Gastroesophageal sphincter (tissue), 3 donors: ENCODE measurements around the gene PLXNB3.

Experiments used
- EP300 ChIP-seq: sonication (generic); formaldehyde crosslinking; IDR thresholded peaks from one replicate; pipeline ENCODE4 v1.6.1; 2017; ENCODE audit warnings: antibody characterized with exemption, mild to moderate bottlenecking
- POLR2A ChIP-seq, 2 donors: fragments of 450-650 bp; IDR thresholded peaks; one replicate each; pipeline ENCODE4 v1.6.1; 2017; ENCODE audit warnings: antibody characterized with exemption in 2 of 2, mild to moderate bottlenecking in 2 of 2, moderate library complexity in 1 of 2
- POLR2AphosphoS5 ChIP-seq: sonication (generic); formaldehyde crosslinking; IDR thresholded peaks from one replicate; pipeline ENCODE4 v1.6.1; 2017; ENCODE audit warnings: antibody characterized with exemption
- TF ChIP-seq, protein P1 (sequence below), 4 experiments: fragments of 200-600 bp in 2 of 4; fragments of 450-650 bp in 2 of 4; sonication (generic) in 1 of 4; IDR thresholded peaks; one replicate each; pipeline ENCODE4 v1.5.1; 2017 to 2019; ENCODE audit warnings: antibody characterized with exemption in 4 of 4, mild to moderate bottlenecking in 2 of 4, moderate library complexity in 2 of 4

DNA sequence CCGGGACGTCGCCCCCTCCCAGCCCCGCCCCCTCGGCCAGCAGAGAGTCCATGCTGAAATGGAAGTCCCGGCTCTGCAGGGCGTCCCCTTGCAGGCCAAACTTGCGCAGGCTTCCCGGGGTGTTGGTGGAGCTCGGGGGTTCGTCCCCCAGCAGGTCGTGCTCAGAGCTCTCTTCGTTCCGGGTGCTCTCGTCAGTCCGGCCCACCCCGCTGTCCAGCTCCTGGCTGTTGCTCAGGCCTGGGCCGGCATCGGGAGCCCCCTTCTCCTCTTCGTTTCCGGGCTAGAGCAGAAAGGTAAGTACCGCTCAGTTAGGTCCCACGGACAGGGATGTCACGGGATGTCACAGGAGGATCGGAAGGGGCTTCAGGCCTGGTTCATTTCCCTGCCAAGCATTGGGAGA is 40.6 kb downstream of the PLXNB3 start:
- TF ChIP-seq, protein P1, sequence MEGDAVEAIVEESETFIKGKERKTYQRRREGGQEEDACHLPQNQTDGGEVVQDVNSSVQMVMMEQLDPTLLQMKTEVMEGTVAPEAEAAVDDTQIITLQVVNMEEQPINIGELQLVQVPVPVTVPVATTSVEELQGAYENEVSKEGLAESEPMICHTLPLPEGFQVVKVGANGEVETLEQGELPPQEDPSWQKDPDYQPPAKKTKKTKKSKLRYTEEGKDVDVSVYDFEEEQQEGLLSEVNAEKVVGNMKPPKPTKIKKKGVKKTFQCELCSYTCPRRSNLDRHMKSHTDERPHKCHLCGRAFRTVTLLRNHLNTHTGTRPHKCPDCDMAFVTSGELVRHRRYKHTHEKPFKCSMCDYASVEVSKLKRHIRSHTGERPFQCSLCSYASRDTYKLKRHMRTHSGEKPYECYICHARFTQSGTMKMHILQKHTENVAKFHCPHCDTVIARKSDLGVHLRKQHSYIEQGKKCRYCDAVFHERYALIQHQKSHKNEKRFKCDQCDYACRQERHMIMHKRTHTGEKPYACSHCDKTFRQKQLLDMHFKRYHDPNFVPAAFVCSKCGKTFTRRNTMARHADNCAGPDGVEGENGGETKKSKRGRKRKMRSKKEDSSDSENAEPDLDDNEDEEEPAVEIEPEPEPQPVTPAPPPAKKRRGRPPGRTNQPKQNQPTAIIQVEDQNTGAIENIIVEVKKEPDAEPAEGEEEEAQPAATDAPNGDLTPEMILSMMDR (IDR thresholded peaks at IDR 0.05): no peak
- TF ChIP-seq POLR2A (IDR thresholded peaks at IDR 0.05) (no peak), POLR2AphosphoS5 (no peak), EP300 (no peak)
